HepG2 (cell line): ENCODE results near the gene ZNF138.

Source experiments
- DPF2 ChIP-seq: sonication (generic); formaldehyde crosslinking; IDR thresholded peaks from 2 replicates; pipeline ENCODE4 v1.4.0; 2020; ENCODE audit warnings: mild to moderate bottlenecking, low read depth, missing genetic modification reagents, borderline replicate concordance
- NCOA2 ChIP-seq: sonication (generic); formaldehyde crosslinking; IDR thresholded peaks from 2 replicates; pipeline ENCODE4 v1.8.0; 2022; ENCODE audit warnings: inconsistent platforms
- POLR2A ChIP-seq, 2 experiments: IDR thresholded peaks; 2 replicates each; pipeline ENCODE4 v1.6.1; 2011; ENCODE audit warnings: low read depth in 2 of 2, low read length in 2 of 2, mild to moderate bottlenecking in 1 of 2, moderate library complexity in 1 of 2; ENCODE audit not compliant: insufficient read depth in 1 of 2
- SP1 ChIP-seq, 2 experiments: fragments of 450-650 bp in 1 of 2; sonication (generic) in 1 of 2; formaldehyde crosslinking in 1 of 2; IDR thresholded peaks; 2 replicates each; pipeline versions ENCODE4 v1.4.0 to v1.6.1; 2016 to 2020; ENCODE audit warnings: missing genetic modification reagents in 1 of 2
- ZSCAN30 ChIP-seq: sonication (generic); formaldehyde crosslinking; IDR thresholded peaks from 2 replicates; pipeline ENCODE4 v1.5.0; 2020; ENCODE audit warnings: mild to moderate bottlenecking, missing genetic modification reagents
- TF ChIP-seq, protein P1 (sequence below): sonication (generic); formaldehyde crosslinking; conservative IDR thresholded peaks from 2 replicates; pipeline ENCODE4 v1.4.0; 2020; ENCODE audit warnings: missing genetic modification reagents

DNA sequence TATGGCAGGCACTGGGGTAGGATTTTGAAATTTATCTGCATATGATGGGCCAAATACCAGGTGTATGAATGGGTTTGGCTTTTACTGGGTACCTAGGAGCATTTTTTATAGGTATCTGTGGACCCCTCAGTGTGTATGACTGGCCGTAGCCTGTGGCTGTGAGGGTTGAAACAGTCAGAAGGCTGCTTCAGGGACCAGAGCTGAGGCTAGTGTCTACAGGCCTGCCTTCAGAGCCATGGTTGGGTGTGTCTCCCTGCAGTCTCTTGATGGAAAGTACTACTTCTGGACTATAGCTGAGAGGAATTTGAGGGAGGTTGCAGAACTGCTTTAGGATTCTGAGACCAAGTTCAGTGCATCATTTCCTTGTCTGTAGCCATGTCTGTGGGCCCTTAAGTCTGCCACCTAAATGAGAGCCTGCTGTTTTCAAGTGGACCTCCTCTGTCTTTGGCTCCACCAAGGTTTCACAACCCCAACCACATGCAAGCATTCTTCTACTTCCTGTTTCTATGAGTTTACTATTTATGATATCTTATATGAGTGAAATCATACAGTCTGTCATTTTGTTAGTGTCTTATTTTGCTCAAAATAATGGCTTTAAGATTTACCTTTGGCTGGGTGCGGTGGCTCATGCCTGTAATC is 19.9 kb upstream of the ZNF138 start:
- TF ChIP-seq POLR2A (IDR thresholded peaks at IDR 0.05; ENCODE audit: insufficient read depth in 1 of 2, low read depth in 2 of 2, low read length in 2 of 2): no peak
- TF ChIP-seq DPF2 (CRISPR knock-in tag): no peak
- TF ChIP-seq ZSCAN30 (CRISPR knock-in tag): no peak
- TF ChIP-seq NCOA2 (CRISPR knock-in tag): no peak
- TF ChIP-seq, protein P1, sequence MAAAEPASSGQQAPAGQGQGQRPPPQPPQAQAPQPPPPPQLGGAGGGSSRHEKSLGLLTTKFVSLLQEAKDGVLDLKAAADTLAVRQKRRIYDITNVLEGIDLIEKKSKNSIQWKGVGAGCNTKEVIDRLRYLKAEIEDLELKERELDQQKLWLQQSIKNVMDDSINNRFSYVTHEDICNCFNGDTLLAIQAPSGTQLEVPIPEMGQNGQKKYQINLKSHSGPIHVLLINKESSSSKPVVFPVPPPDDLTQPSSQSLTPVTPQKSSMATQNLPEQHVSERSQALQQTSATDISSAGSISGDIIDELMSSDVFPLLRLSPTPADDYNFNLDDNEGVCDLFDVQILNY (CRISPR knock-in tag): no peak
- TF ChIP-seq SP1 (IDR thresholded peaks at IDR 0.05): no peak
- no peak for TF ChIP-seq SP1 (CRISPR knock-in tag; IDR thresholded peaks at IDR 0.05)
